ENCODE measurements around the gene NNT. TPM values are rescaled to one million over a fixed set of nuclear protein-coding genes. Genes with fewer than 3 reads are reported as not detected.
A peak's percentile ranks its signal among the peaks of the same experiment; 100 is the strongest.

NNT gene
- total and polyA plus RNA-seq, 10 of the 15 experiments (the other 5 are each of a cell fraction or from before 2014, with no cell fraction given): 20.8 to 73.1 (median 51.9) TPM

GRCh38 chr5:43631182-43631910, 28.4 kb downstream of the NNT start (continued):
- TF ChIP-seq CTCF (IDR thresholded peaks at IDR 0.05 in 2 of 3, conservative IDR thresholded peaks at IDR 0.05 in 1 of 3; ENCODE audit: control insufficient read depth in 2 of 3, extremely low read depth in 1 of 3, insufficient read depth in 1 of 3, low read depth in 3 of 3, low read length in 3 of 3): peak; percentile 48 to 71 (median 56)
- no peak for TF ChIP-seq MTA2 (IDR thresholded peaks at IDR 0.05; ENCODE audit: low read depth)
- TF ChIP-seq YY1 (IDR thresholded peaks at IDR 0.05; ENCODE audit: low read depth, low read length): peak; percentile 38; the same call in 1 of the 2 replicates
- no peak for TF ChIP-seq ZNF622 (IDR thresholded peaks at IDR 0.05)
- TF ChIP-seq MLLT1 (IDR thresholded peaks at IDR 0.05): no peak
- TF ChIP-seq POLR2AphosphoS2 (IDR thresholded peaks at IDR 0.05; ENCODE audit: low read depth, low read length): no peak
- TF ChIP-seq CBFB (IDR thresholded peaks at IDR 0.05; ENCODE audit: low read depth): no peak
- TF ChIP-seq ZBTB33 (IDR thresholded peaks at IDR 0.05): peak; percentile 80
- no peak for TF ChIP-seq TCF3 (IDR thresholded peaks at IDR 0.05; ENCODE audit: borderline replicate concordance, insufficient read depth, low read depth, low read length)
- TF ChIP-seq IRF4 (IDR thresholded peaks at IDR 0.05; ENCODE audit: low read depth, low read length): no peak
- no peak for TF ChIP-seq CEBPB (IDR thresholded peaks at IDR 0.05; ENCODE audit: borderline replicate concordance in 1 of 2, low read depth in 2 of 2, low read length in 2 of 2)
- no peak for TF ChIP-seq ZBTB4 (CRISPR knock-in tag; IDR thresholded peaks at IDR 0.05)
- no peak for TF ChIP-seq KDM1A (IDR thresholded peaks at IDR 0.05; ENCODE audit: borderline replicate concordance)
- no peak for TF ChIP-seq E4F1 (IDR thresholded peaks at IDR 0.05; ENCODE audit: borderline replicate concordance, partially characterized antibody)
- no peak for TF ChIP-seq CREB1 (IDR thresholded peaks at IDR 0.05; ENCODE audit: low read depth)
- TF ChIP-seq CBX3 (IDR thresholded peaks at IDR 0.05; ENCODE audit: borderline replicate concordance, low read depth): no peak

Measured in GM12878 (cell line).